OCI-LY1 (cell line): ENCODE data around the gene ESPNL.

Experiments
- H2AFZ ChIP-seq: fragments of 200-600 bp; sonication (generic), shearing (Covaris generic); 2 replicates; pipeline ENCODE4 v1.6.0; 2014; ENCODE audit warnings: antibody characterized with exemption, mild to moderate bottlenecking, low read length
- H3F3A ChIP-seq: fragments of 200-600 bp; sonication (generic), shearing (Covaris generic); 2 replicates; pipeline ENCODE4 v1.6.0; 2014; ENCODE audit warnings: mild to moderate bottlenecking, antibody characterized with exemption, low read length, moderate library complexity; ENCODE audit not compliant: insufficient read depth
- H3K27ac ChIP-seq: fragments of 200-600 bp; sonication (generic); 2 replicates; pipeline ENCODE4 v1.5.1; 2014; ENCODE audit warnings: low read length, mixed run types, mild to moderate bottlenecking, low read depth; ENCODE audit not compliant: poor library complexity, severe bottlenecking
- H3K27me3 ChIP-seq: fragments of 200-600 bp; sonication (generic); 2 replicates; pipeline ENCODE4 v1.6.0; 2014; ENCODE audit warnings: antibody characterized with exemption, mild to moderate bottlenecking, low read length, moderate library complexity; ENCODE audit not compliant: insufficient read depth
- H3K36me3 ChIP-seq: fragments of 200-600 bp; sonication (generic); 2 replicates; pipeline ENCODE4 v1.6.1; 2014; ENCODE audit warnings: mild to moderate bottlenecking, antibody characterized with exemption, low read length, moderate library complexity, mixed read lengths; ENCODE audit not compliant: insufficient read depth
- H3K4me1 ChIP-seq: fragments of 200-600 bp; sonication (generic); 2 replicates; pipeline ENCODE4 v1.5.1; 2014; ENCODE audit warnings: mild to moderate bottlenecking, low read length, moderate library complexity; ENCODE audit not compliant: insufficient read depth, severe bottlenecking
- H3K4me2 ChIP-seq: fragments of 200-600 bp; sonication (generic), shearing (Covaris generic); 2 replicates; pipeline ENCODE4 v1.6.1; 2014; ENCODE audit warnings: low read length
- H3K4me3 ChIP-seq: fragments of 200-600 bp; sonication (generic); 2 replicates; pipeline ENCODE4 v1.5.1; 2014; ENCODE audit warnings: low read length, low read depth, mild to moderate bottlenecking, mixed read lengths; ENCODE audit not compliant: poor library complexity, severe bottlenecking
- H3K79me2 ChIP-seq: fragments of 200-600 bp; shearing (Covaris generic); 2 replicates; pipeline ENCODE4 v1.6.1; 2016; ENCODE audit warnings: mixed run types, low read length, mixed read lengths; ENCODE audit not compliant: insufficient read depth
- H3K9ac ChIP-seq: fragments of 200-600 bp; sonication (generic), shearing (Covaris generic); 2 replicates; pipeline ENCODE4 v1.6.1; 2014; ENCODE audit warnings: mild to moderate bottlenecking, low read length, mixed read lengths
- H3K9me2 ChIP-seq: fragments of 200-600 bp; sonication (generic), shearing (Covaris generic); 2 replicates; pipeline ENCODE4 v1.6.1; 2014; ENCODE audit warnings: low read depth, mild to moderate bottlenecking, low read length, mixed read lengths
- H3K9me3 ChIP-seq: fragments of 200-600 bp; shearing (Covaris generic); 2 replicates; pipeline ENCODE4 v1.6.1; 2014; ENCODE audit warnings: low read length, mixed read lengths
- H4K20me1 ChIP-seq: fragments of 200-600 bp; sonication (generic), shearing (Covaris generic); 2 replicates; pipeline ENCODE4 v1.6.0; 2016; ENCODE audit warnings: mild to moderate bottlenecking, low read length; ENCODE audit not compliant: insufficient read depth
- EZH2 ChIP-seq: fragments of 200-600 bp; sonication (generic), shearing (Covaris generic); IDR thresholded peaks from 2 replicates; pipeline ENCODE4 v1.8.0; 2017; ENCODE audit warnings: borderline replicate concordance, mixed run types, mild to moderate bottlenecking, antibody characterized with exemption, low read length, moderate library complexity, mixed read lengths
- TF ChIP-seq, protein P1 (sequence below): fragments of 200-600 bp; sonication (generic), shearing (Covaris generic); IDR thresholded peaks from 2 replicates; pipeline ENCODE4 v1.5.1; 2017; ENCODE audit warnings: mild to moderate bottlenecking, antibody characterized with exemption, low read length, moderate library complexity, mixed read lengths

ESPNL gene

DNA sequence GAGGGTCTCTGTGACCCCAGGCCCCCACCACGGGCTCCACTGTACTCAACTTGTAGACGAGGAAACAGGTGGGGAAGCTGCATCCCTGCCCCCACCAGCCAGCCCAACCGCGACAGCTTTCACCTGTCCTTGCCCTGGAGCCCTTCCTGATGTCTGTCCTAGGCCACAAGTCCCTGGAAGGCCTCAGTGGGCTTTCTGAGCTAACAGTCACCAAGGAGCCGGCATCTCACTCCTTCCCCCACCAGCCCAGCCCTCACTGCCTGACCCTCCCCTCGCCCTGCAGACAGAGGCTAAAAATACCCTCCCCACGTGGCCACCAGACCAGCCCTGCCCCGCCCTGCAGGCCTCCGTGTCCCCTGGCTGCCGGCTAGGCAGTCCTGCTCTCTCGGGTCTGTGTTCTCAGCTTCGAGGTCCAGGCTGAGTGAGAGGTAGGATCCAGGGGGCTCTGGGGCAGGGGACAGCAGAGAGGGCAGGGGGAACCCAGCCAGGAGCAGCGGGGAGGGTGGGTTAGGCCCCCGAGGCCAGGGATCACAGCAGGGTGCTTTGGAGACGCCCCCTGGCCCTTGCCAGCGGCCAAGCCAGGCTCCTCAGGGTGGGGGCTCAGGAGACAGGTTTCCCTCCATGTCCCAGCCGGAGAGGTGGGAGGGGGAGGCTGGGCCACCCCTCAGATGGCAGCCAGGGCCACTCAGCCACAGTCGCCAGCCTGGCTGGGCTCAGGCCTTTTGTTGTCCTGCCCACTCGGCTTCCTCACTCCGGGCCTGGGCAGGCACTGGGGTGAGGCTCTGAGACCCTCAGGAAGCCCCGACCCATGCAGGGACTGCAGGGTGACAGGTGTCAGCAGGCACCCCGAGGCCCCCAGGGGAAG, 38.4 kb downstream of the ESPNL start, which contains the start of gene KLHL30:
KLHL30 (plus strand) TSS at position 338 of the 865 bp plus-strand sequence. CDS start 2,087 bp downstream, outside the sequence.
- Histone ChIP-seq H3K27me3 (peaks cover 15% of the 10 kb centered on the region; the same call in 1 of the 2 replicates), H3K9me2 (no peaks in the 10 kb centered on the region), H3K79me2 (no peaks in the 10 kb centered on the region), H3K4me2 (peak within 1 kb of the TSS; percentile 53), H3K4me1 (peaks cover 11% of the 10 kb centered on the region), H3K9ac (no peak within 1 kb of the TSS), H4K20me1 (no peaks in the 10 kb centered on the region), H3K4me3 (no peak within 1 kb of the TSS), H2AFZ (no peak within 1 kb of the TSS), H3F3A (no peaks in the 10 kb centered on the region), H3K27ac (no peak within 1 kb of the TSS), H3K9me3 (no peaks in the 10 kb centered on the region), H3K36me3 (no peaks in the 10 kb centered on the region)
- TF ChIP-seq EZH2: no peak
- TF ChIP-seq, protein P1, sequence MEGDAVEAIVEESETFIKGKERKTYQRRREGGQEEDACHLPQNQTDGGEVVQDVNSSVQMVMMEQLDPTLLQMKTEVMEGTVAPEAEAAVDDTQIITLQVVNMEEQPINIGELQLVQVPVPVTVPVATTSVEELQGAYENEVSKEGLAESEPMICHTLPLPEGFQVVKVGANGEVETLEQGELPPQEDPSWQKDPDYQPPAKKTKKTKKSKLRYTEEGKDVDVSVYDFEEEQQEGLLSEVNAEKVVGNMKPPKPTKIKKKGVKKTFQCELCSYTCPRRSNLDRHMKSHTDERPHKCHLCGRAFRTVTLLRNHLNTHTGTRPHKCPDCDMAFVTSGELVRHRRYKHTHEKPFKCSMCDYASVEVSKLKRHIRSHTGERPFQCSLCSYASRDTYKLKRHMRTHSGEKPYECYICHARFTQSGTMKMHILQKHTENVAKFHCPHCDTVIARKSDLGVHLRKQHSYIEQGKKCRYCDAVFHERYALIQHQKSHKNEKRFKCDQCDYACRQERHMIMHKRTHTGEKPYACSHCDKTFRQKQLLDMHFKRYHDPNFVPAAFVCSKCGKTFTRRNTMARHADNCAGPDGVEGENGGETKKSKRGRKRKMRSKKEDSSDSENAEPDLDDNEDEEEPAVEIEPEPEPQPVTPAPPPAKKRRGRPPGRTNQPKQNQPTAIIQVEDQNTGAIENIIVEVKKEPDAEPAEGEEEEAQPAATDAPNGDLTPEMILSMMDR: no peak

DNA sequence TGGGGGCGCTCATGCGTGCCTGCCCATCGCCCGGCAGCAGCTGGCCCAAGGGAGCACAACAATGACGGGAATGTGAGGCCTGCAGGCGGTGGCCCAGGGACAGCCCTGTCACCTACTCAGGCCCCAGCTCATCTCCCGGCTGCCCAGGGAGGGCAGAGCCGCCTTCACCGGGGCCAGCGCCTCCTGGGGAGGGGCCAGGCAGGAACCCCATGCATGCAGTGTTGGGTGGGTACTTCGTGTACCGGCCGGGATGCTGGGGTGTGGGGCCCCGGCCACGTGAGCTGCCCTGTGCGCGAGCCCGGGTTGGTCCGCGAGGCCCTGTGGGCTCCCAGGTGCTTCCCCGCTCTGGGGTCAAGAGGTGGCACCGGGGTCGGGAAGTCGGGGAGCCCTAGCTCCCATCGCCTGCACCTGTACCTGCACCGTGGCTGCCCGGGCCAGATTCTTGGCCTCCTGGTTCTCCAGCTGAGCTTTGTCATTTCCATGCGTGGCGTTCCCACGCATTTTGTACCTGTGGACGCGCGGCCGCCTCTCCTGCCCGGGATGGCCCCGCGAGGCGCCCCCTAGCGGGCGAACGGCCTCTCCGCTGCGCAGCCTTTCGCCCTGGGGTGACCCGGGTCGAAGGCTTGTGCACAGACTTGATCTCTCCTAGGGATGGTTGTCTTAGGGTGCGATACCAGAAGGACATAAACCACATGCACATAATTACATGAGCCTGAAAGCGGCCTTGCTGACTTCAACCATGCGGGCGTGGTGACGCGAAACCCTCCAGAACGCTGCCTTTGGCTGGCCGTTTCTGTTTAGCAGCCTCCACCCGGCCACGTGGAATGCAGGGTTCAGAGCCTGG, 39.3 kb downstream of the ESPNL start:
- H3K4me3 ChIP-seq: no peak overlapping the region
- no peaks in the 10 kb centered on the region for H4K20me1 ChIP-seq
- no peaks in the 10 kb centered on the region for H3K36me3 ChIP-seq
- H3K9ac ChIP-seq: no peak overlapping the region
- no peaks in the 10 kb centered on the region for H3K9me3 ChIP-seq
- H3K27ac ChIP-seq: no peak overlapping the region
- peaks cover 24% of the 10 kb centered on the region; the same call in 1 of the 2 replicates for H3K27me3 ChIP-seq
- no peaks in the 10 kb centered on the region for H3F3A ChIP-seq
- TF ChIP-seq, protein P1: peak; percentile 97
- no peak for TF ChIP-seq EZH2
- H3K79me2 ChIP-seq: no peaks in the 10 kb centered on the region
- no peak overlapping the region for H2AFZ ChIP-seq
- peaks cover 11% of the 10 kb centered on the region for H3K4me1 ChIP-seq
- H3K4me2 ChIP-seq: peak overlapping the region; percentile 53
- no peaks in the 10 kb centered on the region for H3K9me2 ChIP-seq

DNA sequence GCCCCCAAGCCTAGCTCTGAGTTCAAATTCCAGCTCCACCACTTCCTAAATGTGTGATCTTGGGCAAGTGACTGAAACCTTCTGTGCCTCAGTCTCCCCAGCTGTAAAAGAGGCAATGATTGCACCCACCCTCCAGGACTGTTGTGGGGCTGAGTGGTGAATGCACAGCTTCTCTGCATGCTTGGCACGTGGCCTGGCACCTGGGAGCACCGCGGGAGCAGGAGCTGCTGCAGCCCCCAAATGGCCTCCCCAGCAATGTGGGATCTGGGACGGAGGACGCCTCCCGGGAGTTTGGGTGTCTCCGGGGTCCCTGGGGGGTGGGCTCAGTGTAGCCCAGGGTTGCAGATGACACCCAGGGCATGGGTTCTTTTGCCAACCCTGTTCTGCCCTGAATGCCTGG, 39.9 kb downstream of the ESPNL start:
- Histone ChIP-seq H3K9ac (no peak overlapping the region), H3K4me1 (peaks cover 11% of the 10 kb centered on the region), H2AFZ (no peak overlapping the region), H3K4me2 (0 out of 2 replicates have a peak overlapping the region, but pooled peaks have one; percentile 53), H3K27ac (no peak overlapping the region), H3K79me2 (no peaks in the 10 kb centered on the region), H3K9me2 (no peaks in the 10 kb centered on the region), H3K36me3 (no peaks in the 10 kb centered on the region), H3K4me3 (no peak overlapping the region), H3K9me3 (no peaks in the 10 kb centered on the region), H4K20me1 (no peaks in the 10 kb centered on the region), H3F3A (no peaks in the 10 kb centered on the region), H3K27me3 (peaks cover 29% of the 10 kb centered on the region; the same call in 1 of the 2 replicates)
- TF ChIP-seq, protein P1: no peak
- TF ChIP-seq EZH2: no peak
